HPDE6-E6E7 (cell line): Measurements from ENCODE around the gene FHDC1.
"Not testable (repeated sequence)": the region's sequence is repeated elsewhere in the genome, so short reads cannot be mapped to it uniquely, and the experiment has no call there.

ENCODE experiments used
- DNase-seq: peaks from one replicate; pipeline ENCODE4 v3.0.0; 2011; ENCODE audit warnings: missing footprints; ENCODE audit errors: extremely low spot score

The FHDC1 gene, protein sequence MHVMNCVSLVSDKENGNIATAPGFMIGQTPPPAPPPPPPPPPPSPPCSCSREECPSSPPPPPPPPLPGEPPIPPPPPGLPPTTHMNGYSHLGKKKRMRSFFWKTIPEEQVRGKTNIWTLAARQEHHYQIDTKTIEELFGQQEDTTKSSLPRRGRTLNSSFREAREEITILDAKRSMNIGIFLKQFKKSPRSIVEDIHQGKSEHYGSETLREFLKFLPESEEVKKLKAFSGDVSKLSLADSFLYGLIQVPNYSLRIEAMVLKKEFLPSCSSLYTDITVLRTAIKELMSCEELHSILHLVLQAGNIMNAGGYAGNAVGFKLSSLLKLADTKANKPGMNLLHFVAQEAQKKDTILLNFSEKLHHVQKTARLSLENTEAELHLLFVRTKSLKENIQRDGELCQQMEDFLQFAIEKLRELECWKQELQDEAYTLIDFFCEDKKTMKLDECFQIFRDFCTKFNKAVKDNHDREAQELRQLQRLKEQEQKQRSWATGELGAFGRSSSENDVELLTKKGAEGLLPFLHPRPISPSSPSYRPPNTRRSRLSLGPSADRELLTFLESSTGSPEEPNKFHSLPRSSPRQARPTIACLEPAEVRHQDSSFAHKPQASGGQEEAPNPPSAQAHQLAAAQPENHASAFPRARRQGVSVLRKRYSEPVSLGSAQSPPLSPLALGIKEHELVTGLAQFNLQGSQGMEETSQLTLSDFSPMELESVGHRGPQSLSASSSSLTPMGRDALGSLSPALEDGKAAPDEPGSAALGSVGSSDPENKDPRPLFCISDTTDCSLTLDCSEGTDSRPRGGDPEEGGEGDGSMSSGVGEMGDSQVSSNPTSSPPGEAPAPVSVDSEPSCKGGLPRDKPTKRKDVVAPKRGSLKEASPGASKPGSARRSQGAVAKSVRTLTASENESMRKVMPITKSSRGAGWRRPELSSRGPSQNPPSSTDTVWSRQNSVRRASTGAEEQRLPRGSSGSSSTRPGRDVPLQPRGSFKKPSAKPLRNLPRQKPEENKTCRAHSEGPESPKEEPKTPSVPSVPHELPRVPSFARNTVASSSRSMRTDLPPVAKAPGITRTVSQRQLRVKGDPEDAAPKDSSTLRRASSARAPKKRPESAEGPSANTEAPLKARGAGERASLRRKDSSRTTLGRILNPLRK

DNA sequence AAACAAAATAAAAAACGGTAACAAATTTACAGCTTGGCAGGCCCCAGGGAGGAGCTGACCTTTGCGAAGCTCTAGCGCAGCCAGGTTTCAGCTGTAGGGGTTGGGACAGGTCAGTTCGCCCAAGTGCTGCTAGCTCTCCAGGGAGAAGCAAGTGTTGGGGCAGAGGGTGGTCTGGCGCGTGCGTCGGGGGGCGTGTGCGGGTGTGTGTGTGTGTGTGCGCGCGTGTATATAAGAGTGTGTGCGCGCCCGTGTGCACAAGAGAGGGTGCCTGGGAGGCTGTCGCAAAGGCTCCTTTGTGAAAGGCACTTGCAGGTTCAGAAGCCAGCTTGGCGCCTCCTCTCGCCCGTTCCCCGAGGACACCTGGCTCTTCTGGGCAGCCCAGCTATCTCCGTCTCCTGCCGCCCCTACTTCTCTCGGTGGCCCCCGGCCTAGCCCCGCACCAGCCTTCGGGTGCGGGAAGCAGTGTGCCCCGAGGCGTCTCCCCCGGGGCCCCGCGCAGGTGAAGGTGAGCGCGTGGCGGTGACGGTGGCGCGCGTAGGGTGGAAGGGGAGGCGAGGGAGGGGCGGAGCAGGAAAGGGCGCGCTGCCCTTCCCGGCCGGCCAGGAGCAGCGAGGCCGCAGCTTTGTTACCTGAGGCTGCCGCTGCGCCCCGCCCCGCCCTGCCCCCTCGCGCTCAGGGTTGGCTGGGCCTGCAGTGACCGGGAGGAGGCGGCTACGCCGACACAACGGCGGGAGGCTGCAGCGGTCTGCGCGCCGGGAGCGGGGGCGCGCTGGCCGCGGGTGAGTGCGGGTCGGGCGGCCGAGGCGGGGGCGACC is at the start of gene FHDC1:
FHDC1 (plus strand) TSS at position 693 of the 815 bp plus-strand sequence. CDS start 6,735 bp downstream, outside the sequence.
- peak; percentile 67 for DNase-seq

DNA sequence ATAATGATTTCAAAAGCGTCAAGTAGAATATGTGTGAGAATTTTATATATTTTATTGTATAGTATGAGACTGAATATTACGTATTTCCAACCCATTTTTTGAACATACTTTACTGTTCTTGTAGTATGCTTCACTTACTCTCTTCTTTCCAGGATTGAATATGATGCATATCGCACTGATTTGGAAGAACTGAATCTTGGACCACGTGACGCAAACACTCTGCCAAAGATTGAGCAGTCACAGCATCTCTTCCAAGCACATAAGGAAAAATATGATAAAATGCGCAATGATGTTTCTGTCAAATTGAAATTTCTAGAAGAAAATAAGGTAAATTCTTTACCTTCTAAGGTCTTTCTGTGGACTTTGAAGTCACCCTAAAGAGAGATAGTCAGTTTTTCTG is 48.1 kb upstream of the FHDC1 start:
- DNase-seq: no peak

DNA sequence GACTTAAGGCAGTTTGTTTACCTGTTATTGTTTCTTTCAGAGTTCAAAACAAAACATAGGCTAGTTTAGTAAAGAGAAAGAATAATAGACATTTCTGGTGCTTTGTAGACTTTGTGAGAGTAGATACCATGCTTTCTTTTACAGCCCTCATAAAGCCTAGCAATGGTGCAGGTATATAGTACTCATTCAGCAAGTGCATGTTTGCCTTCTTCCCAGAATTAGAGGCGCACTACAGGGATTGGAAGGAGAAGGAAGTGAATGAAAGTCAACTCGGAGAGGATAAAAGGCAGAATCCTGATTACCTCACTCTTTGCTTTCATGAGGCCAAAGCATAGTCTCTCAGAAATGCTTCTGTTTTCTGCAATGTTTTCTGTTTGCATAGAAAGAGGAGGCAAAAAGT is 43.1 kb upstream of the FHDC1 start:
- no peak for DNase-seq

GRCh38 chr4:152894673-152895072 is 41.5 kb upstream of the FHDC1 start:
- peak; percentile 21 for DNase-seq

- DNase-seq: no peak
These were observed 39.3 kb upstream of the FHDC1 start for GRCh38 chr4:152896811-152897210.

GRCh38 chr4:152898133-152898532 is 38.0 kb upstream of the FHDC1 start:
- DNase-seq: not testable (repeated sequence)

DNA sequence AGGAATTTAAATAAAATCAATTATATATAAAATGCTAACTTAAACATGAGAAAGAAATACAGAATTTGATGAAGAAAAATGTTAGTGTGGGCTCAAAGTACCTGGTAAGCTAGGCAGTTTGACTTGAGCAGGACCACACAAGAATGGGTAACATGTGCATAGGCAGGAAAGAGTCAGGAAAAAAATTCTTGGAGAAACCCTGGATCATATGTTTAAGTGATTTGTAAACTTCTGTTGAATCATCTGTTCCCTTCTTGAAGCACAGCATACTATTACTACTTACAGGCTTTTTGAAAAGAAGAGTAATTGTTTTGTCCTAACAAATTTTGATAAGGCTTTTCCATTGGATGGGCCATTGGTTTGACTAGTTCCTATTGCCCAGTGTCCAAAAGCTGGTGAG is 37.5 kb upstream of the FHDC1 start:
- DNase-seq: no peak

- DNase-seq: no peak
These were observed 35.7 kb upstream of the FHDC1 start for GRCh38 chr4:152900395-152900794.

- no peak for DNase-seq
These were observed 34.9 kb upstream of the FHDC1 start for GRCh38 chr4:152901205-152901604.

DNA sequence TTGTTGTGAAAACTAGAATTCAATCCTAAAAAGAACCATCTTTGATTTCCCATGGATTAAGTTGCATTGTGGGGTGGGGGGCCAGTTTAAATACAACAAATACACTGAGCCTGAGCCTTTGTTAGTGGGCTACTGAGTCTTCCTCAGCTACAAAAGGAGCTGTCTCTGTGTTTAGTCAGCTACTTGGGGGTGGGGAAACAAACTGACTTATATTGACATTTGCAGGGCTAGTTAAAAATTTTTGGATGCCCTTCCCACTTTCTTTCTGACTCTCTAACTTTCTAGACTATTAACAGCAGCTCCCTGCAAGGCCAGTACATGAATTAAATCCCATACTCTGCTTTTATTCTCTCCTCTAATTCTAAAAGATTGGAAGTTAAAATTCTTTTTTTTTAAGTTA is 32.5 kb upstream of the FHDC1 start:
- DNase-seq: no peak

- DNase-seq: no peak
These were observed 26.2 kb upstream of the FHDC1 start for GRCh38 chr4:152909901-152910300.

DNA sequence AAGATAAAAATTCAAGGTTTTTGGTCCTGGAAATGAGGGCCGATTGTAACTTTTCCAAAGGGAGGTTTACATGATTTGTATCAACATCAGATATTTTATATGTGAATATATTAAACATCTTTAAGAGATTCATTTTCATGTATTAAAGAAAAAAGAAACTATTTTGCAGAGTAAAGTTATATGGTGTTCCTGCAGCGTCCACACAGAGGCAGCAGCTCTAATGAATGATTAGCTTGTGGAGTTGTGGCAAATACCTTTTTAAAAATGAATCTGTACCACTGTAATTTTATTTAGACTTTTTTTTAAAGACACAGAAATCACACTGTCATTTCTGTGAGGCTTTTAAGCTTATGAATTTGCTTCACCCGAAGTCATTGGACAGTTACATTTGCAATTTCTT is 25.6 kb upstream of the FHDC1 start:
- no peak for DNase-seq

DNA sequence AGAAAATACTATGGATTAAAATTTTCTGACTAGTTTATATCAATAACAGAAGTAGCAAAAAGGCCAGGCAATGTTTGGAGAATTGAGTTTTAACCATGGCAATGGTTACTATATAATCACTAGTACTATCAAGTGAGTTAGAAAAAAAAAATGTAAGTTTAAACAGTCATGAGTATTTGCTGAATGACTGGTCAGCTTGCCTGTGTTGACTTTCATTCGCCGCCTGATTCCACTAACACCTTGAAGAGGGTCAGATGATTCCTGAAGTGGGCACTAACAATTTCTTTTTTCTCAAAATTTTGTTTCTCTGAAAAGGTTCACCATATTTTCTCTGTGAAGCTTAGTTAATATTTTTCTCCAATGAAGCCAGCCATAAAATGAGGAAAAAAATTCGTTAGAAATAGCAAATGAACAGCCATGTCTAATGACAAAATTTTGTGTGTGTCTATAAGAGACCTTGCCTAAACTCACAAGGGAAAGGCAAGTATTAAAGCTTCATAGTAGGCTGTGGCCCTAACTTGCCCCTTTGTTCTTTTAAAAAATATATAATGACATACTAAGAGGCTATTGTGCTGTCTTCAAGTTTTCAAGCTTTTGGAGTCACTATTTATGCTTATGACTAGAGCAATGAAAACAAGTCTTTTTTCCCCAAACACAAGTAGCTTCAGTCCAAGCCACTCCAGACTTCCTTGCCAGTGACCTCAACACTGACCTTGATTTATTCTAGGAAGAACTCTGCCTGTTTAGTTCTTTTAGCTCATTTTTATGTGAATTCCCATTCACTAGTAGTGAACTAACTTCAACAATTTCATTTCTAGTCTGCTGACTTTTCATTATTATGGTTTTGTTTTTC is 18.4 kb upstream of the FHDC1 start:
- no peak for DNase-seq

DNA sequence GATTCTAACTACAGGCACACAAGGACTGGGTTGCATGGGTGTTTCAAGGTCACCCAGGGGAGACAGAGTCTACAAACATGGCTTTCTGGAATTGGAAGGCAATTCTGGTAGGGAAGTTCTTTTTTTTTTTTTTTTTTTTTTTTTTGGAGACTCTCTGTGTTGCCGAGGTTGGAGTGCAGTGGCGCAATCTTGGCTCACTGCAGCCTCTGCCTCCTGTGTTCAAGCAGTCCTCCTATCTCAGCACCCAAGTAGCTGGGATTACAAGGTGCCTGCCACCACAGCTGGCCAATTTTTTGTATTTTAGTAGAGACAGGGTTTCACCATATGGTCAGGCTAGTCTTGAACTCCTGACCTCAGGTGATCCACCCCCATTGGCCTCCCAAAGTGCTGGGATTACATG is 16.3 kb upstream of the FHDC1 start:
- DNase-seq: no peak

- DNase-seq: no peak
These were observed 15.4 kb upstream of the FHDC1 start for GRCh38 chr4:152920768-152921167.

DNA sequence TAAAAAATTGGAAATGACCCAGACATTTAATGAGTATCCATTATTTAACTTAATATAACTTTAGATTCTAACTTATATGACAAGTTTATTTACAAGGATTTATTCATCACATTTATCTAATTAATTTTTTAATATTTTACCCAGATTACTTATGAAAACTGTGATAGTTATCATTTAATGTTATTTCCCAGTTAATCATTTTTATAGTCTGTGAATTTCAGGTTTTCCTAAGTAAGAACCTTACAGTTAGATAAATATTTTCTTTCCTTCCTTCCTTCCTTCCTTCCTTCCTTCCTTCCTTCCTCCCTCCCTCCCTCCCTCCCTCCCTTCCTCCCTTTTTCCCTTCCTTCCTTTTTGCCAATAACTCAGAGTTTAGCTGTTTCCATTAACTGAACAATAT is 14.8 kb upstream of the FHDC1 start:
- DNase-seq: no peak

DNA sequence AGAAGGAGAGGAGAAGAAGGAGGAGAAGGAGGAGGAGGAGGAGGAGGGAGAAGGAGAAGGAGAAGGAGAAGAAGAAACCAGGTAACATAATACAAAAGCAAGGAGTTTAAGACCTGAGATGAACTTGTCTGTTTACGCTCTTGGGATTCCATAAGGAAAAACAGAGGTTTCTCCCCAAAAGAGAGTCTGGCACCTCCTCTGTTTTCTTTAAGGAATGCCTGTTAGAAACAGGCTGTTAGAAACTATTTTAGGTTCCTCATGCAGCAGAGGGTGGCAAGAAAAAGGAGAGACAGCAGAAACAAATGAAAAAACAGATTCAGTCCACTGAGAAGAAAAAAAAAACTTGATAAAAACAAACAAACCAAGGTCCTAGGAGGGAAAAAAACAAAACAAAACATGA is 10.3 kb upstream of the FHDC1 start:
- no peak for DNase-seq

- no peak for DNase-seq
These were observed 9.2 kb upstream of the FHDC1 start for GRCh38 chr4:152926959-152927358.

DNA sequence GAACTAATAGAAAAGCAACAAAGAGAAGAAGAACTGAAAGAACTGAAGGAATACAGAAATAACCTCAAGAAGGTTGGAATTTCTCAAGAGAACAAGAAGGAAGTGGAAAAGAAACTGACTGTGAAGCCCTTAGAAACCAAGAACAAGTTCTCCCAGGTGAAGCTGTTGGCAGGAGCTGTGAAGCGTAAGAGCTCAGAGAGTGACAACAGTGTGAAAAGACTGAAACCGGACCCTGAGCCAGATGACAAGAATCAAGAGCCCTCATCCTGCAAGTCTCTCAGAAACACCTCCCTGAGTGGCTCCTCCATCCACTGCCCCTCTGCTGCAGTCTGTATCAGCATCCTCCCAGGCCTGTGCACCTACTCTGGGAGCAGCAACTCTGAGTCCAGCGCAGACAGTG is 8.4 kb upstream of the FHDC1 start:
- no peak for DNase-seq

GRCh38 chr4:152928286-152928685 is 7.8 kb upstream of the FHDC1 start:
- no peak for DNase-seq

- no peak for DNase-seq
These were observed 6.2 kb upstream of the FHDC1 start for GRCh38 chr4:152929888-152930287.
